AG04450 (cell line): ENCODE measurements around the gene TMEM131L. TPM values are rescaled to one million over a fixed set of nuclear protein-coding genes. Genes with fewer than 3 reads are reported as not detected.
A peak's percentile ranks its signal among the peaks of the same experiment; 100 is the strongest.

Experiments used
- CTCF ChIA-PET: fragments of 300-600, 350-600 bp; formaldehyde crosslinking; extraction: SDS; loops from one replicate; lab custom pipeline; 2022; ENCODE audit warnings: antibody characterized with exemption, inconsistent platforms; lab: Charles Lee
- POLR2A ChIA-PET: fragments of 350-600 bp; formaldehyde crosslinking; extraction: SDS; loops from one replicate; lab custom pipeline; 2021; ENCODE audit warnings: antibody characterized with exemption, inconsistent platforms; lab: Yijun Ruan, JAX
- DNase-seq: peaks from one replicate; pipeline ENCODE4 v3.0.0-alpha.2; 2011; ENCODE audit warnings: low read depth, low spot score
- H3K27ac ChIP-seq: one replicate; pipeline ENCODE4 v1.5.1; 2012; ENCODE audit warnings: low read depth, low read length, control low read depth
- H3K27me3 ChIP-seq: one replicate; pipeline ENCODE4 v1.6.0; 2012; ENCODE audit warnings: low read length; ENCODE audit not compliant: control insufficient read depth, insufficient read depth
- H3K4me3 ChIP-seq: 2 replicates; pipeline ENCODE4 v1.5.1; 2011; ENCODE audit warnings: mild to moderate bottlenecking, low read depth, low read length, control low read depth
- H3K9me3 ChIP-seq: 2 replicates; pipeline ENCODE4 v1.5.1; 2012; ENCODE audit warnings: low read length; ENCODE audit not compliant: control insufficient read depth, insufficient read depth
- polyA plus RNA-seq: library from polyadenylated mRNA; depleted of rRNA; stranded (reverse); fragments of >200 nt; gene quantifications from 2 replicates; pipeline ENCODE4 v1.2.3, GENCODE V29; 2011
- TF ChIP-seq, protein P1 (sequence below): IDR thresholded peaks from 2 replicates; pipeline ENCODE4 v1.5.1; 2011; ENCODE audit warnings: low read depth, low read length, control low read depth, inconsistent platforms

The TMEM131L gene
- polyA plus RNA-seq, 1 experiment = 15.5 TPM

DNA sequence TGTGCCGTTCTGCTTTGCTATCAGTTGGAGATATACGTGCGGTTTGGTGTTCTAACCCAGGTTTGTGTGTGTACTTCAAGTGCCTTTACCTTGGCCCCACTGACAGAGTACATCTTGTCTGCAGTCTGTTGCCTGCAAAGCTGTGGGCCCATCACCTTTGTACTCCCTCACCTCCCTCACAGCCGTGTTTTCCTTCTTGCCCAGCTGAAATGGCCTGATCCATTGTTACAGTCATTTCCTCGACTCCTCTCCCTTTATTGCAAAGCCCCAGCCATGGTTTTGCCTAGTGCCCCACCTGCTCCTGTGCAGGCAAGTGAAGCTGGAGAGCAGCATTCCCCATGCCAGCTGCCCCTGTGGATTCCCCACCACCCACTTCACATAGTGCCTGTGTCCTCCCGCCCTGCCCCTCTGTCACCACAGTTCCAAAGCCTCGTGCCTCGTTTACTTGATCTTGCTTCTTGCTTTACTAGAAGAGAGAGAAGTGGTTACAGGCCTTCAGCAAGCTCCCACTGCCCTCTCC lies 162.7 kb downstream of the TMEM131L start:
- H3K4me3 ChIP-seq = no peak overlapping the region
- no peaks in the 10 kb centered on the region for H3K27me3 ChIP-seq
- no peak for DNase-seq
- CTCF ChIA-PET = no interaction called here
- POLR2A ChIA-PET = no interaction called here
- H3K9me3 ChIP-seq = no peaks in the 10 kb centered on the region
- H3K27ac ChIP-seq = no peak overlapping the region
- TF ChIP-seq, protein P1, sequence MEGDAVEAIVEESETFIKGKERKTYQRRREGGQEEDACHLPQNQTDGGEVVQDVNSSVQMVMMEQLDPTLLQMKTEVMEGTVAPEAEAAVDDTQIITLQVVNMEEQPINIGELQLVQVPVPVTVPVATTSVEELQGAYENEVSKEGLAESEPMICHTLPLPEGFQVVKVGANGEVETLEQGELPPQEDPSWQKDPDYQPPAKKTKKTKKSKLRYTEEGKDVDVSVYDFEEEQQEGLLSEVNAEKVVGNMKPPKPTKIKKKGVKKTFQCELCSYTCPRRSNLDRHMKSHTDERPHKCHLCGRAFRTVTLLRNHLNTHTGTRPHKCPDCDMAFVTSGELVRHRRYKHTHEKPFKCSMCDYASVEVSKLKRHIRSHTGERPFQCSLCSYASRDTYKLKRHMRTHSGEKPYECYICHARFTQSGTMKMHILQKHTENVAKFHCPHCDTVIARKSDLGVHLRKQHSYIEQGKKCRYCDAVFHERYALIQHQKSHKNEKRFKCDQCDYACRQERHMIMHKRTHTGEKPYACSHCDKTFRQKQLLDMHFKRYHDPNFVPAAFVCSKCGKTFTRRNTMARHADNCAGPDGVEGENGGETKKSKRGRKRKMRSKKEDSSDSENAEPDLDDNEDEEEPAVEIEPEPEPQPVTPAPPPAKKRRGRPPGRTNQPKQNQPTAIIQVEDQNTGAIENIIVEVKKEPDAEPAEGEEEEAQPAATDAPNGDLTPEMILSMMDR = no peak

DNA sequence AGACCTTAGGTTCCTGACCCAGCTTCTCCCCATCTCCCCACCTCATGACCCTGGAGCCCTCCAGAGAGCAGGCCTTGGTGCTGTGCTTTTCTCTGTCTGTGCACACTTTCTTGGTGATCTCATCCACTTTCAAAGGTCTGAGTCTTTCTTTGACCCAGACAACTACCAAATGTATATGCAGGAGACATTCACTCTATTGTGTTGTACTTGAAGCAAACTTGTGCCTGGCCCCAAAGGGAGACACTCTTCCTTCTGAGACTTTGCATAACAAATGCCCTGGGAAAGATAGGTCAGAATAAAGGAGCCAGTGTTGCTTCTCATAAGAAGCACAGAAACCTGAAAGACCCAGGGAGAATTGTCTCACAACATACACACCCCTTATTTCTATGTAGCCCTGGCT lies 163.6 kb downstream of the TMEM131L start:
- Histone ChIP-seq H3K9me3 (no peaks in the 10 kb centered on the region), H3K27me3 (no peaks in the 10 kb centered on the region)
- POLR2A ChIA-PET = no interaction called here

DNA sequence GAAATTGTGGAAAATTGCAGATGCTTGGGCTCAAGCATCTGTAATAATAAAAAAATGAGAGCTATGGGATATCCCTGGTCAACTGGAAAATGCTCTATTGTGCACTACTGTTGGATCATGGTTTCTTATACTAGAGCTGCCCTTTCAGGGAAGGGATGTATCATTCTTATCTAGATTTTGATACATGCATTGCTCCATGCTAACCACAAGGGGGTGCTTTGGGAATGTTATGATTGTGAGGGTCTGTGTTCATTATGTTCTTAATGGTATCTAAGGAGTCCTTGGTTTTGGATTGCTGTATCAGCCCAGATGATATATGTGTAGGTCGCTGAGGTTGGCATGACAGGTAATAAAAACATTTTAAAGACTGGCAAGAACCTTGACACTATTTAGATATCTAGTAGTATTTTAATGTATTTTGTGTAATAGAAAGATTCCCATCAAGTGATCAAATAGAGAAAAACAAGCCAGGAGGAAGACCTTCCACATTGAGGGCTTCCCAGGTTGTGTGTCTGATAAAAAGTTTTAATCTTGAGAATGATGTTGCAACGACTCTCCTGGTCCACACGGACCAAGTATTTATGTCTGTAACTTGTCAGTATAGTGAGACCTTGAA lies 168.7 kb downstream of the TMEM131L start:
- TF ChIP-seq, protein P1 = peak; percentile 55
- Histone ChIP-seq H3K9me3 (no peaks in the 10 kb centered on the region), H3K4me3 (no peak overlapping the region), H3K27ac (no peak overlapping the region), H3K27me3 (no peaks in the 10 kb centered on the region)
- no peak for DNase-seq
- CTCF ChIA-PET = interaction anchor here (0.7 to 2.2 kb wide), 7 partner anchors 9 to 492 kb away, joined by 3 to 19 read pairs (median 4); no protein-coding TSS in a partner anchor
- POLR2A ChIA-PET = no interaction called here

More for the DNA sequence above, 163.6 kb downstream of the TMEM131L start:
- TF ChIP-seq, protein P1 = no peak
- CTCF ChIA-PET = no interaction called here
- no peak overlapping the region for H3K27ac ChIP-seq
- no peak for DNase-seq
- no peak overlapping the region for H3K4me3 ChIP-seq

DNA sequence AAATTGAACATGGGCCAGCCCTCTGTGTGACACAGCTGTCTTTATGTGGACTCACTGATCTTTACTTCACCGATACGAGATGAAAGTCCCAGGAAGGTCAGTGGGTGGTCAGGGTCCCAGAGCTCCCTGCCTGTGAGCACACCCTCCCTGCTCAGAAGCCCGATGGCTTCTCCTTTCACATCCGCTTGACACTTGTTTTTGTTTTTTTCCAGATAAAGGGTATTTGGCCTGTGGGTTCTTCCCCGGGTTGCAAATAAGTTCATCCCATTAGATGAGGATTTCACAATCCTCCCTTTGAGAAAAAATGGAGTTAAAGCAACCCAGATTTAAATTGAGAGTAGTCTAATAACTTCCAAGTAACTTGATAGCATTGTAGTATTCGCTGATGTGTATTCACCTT lies 169.7 kb downstream of the TMEM131L start:
- TF ChIP-seq, protein P1 = no peak
- ChIA-PET CTCF (interaction anchor here (0.5 to 2.2 kb wide), 3 partner anchors 8 to 114 kb away, joined by 3 to 19 read pairs (median 6); no protein-coding TSS in a partner anchor), POLR2A (no interaction called here)
- DNase-seq = no peak
- H3K9me3 ChIP-seq = no peaks in the 10 kb centered on the region
- H3K27ac ChIP-seq = no peak overlapping the region
- no peaks in the 10 kb centered on the region for H3K27me3 ChIP-seq
- H3K4me3 ChIP-seq = no peak overlapping the region

DNA sequence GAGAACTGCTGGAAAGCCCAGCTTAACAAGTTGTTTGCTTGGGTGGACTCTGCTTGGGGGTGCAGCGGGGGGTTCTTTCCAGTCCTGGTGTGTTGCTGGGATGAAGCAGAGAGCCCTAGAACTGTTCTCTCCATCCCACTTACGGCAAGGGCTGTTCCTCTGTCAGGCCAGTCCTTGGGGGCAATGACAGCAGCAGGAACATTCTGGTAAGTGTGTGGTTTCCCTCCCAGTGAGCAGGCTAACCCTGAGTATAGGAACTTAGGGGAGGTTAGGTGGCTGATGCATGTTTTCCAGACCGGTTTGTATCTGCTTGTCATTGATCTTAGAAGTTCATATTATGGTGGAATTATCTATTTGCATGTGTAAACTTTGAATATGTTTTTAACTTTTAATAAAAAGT lies 171.0 kb downstream of the TMEM131L start:
- no peak overlapping the region for H3K4me3 ChIP-seq
- H3K9me3 ChIP-seq = no peaks in the 10 kb centered on the region
- TF ChIP-seq, protein P1 = no peak
- ChIA-PET CTCF (interaction anchor here (1.5 kb wide), 1 partner anchor 113 kb away, joined by 3 read pairs; no protein-coding TSS in a partner anchor), POLR2A (no interaction called here)
- H3K27ac ChIP-seq = no peak overlapping the region
- DNase-seq = no peak
- no peaks in the 10 kb centered on the region for H3K27me3 ChIP-seq
